ENCODE results near the gene BCL11A. TPM values are rescaled to one million over a fixed set of nuclear protein-coding genes. Genes with fewer than 3 reads are reported as not detected.

The BCL11A gene
- total RNA-seq, 3 donors from 2014 or later, result 0.64 to 13.5 (median 6.2) TPM

DNA sequence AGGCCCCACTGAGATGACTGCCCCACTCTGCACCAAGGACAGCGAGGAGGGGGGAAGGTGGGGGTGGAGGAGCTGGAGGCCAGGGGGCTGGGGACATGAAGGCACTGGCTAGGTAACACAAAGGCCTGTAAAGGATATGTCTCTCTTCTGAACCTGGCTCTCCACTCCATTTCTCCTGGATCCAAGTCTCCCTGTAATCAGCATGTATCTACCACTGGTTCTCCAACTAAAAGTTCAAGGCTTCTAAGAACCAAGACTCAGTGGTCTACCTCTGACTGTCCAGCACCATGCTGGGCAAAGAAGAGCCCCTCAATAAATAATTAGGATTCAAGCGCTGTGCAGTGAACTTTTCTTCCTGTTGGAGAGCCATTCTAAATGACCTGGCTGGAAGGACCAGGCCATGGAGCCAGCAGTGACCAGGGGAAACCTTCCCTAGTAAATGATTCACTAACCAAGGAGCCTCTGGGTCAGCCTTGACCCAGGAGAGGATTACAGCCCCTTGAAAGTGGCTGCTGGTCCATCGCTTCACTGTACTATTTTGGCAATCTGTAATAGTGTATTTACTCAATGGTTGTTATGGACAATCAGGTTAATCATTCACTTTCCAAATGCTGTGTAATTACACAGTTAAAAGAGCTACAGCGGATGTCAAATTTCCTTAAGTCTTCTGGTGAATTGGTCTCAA lies 73.2 kb downstream of the BCL11A start:
- DNase-seq (ENCODE audit: low spot score in 2 of 2), result no peak
- no peak overlapping the region for H3K4me3 ChIP-seq
- peaks cover 0 to 11% of the 10 kb centered on the region in 2 donors for H3K4me1 ChIP-seq

DNA sequence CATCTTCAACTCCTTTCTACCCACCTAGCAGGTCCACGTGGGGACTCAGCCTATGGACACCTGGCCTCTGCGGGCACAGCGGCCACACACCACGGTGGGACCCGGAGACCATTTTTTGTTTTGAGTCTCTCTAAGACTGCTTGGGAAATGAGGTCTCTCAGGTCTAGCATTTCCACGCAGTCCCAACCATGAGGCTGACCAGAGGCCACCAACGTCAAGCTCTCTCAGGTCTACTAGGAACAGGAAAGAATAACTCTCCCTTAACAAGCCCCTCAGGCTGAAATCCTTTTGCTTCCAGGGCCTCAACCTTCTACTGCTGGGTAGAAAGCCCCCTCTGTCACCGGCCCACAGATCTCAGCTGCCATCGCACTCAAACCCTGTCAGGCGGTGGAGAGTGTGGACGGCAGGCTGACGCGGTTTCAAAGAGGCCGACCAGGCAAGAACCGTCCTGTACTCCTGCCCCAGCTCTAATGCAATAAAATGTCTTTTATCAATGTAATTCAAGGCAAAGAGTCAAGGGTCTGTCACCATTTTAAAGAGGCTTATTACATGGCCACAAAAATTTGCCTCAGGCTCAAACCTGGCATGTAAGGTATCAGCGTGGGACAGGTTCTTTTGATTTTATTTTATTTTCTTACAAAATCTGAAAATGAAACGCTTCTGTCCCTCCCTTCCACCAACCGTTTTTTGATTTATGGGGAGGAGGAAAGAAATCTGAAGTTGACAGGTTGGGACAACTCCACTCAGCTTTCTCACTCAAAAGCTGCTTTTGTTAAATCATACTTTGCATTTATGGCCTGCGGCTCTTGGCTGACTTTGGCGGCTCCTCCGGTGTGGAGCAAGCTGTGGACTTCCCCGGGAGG lies 74.0 kb downstream of the BCL11A start:
- TF ChIP-seq POLR2A (IDR thresholded peaks at IDR 0.05), result no peak
- TF ChIP-seq POLR2AphosphoS5 (IDR thresholded peaks at IDR 0.05), result no peak
- TF ChIP-seq, protein P1, sequence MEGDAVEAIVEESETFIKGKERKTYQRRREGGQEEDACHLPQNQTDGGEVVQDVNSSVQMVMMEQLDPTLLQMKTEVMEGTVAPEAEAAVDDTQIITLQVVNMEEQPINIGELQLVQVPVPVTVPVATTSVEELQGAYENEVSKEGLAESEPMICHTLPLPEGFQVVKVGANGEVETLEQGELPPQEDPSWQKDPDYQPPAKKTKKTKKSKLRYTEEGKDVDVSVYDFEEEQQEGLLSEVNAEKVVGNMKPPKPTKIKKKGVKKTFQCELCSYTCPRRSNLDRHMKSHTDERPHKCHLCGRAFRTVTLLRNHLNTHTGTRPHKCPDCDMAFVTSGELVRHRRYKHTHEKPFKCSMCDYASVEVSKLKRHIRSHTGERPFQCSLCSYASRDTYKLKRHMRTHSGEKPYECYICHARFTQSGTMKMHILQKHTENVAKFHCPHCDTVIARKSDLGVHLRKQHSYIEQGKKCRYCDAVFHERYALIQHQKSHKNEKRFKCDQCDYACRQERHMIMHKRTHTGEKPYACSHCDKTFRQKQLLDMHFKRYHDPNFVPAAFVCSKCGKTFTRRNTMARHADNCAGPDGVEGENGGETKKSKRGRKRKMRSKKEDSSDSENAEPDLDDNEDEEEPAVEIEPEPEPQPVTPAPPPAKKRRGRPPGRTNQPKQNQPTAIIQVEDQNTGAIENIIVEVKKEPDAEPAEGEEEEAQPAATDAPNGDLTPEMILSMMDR (IDR thresholded peaks at IDR 0.05), result no peak
- Histone ChIP-seq H3K27ac (peak overlapping the region; percentile 87), H3K36me3 (no peaks in the 10 kb centered on the region), H3K9me3 (no peaks in the 10 kb centered on the region), H3K4me1 (peaks cover 0 to 11% of the 10 kb centered on the region in 2 donors), H3K4me3 (peak overlapping the region in 1 of 3 donors; percentile 27), H3K27me3 (no peaks in the 10 kb centered on the region)
- peak in 1 of 2 donors; percentile 82 for DNase-seq (ENCODE audit: low spot score in 2 of 2)
- intact Hi-C loops (cut with DNase I; ENCODE audit: low total_unique reads), result no loop called here

More for the DNA sequence above, 73.2 kb downstream of the BCL11A start:
- Histone ChIP-seq H3K9me3 (no peaks in the 10 kb centered on the region), H3K27ac (peak overlapping the region; percentile 48 to 87), H3K36me3 (no peaks in the 10 kb centered on the region), H3K27me3 (no peaks in the 10 kb centered on the region)
- no peak for TF ChIP-seq POLR2AphosphoS5 (IDR thresholded peaks at IDR 0.05)
- TF ChIP-seq POLR2A (IDR thresholded peaks at IDR 0.05), result no peak
- TF ChIP-seq, protein P1 (IDR thresholded peaks at IDR 0.05), result no peak
- intact Hi-C loops (cut with DNase I; ENCODE audit: low total_unique reads), result no loop called here

DNA sequence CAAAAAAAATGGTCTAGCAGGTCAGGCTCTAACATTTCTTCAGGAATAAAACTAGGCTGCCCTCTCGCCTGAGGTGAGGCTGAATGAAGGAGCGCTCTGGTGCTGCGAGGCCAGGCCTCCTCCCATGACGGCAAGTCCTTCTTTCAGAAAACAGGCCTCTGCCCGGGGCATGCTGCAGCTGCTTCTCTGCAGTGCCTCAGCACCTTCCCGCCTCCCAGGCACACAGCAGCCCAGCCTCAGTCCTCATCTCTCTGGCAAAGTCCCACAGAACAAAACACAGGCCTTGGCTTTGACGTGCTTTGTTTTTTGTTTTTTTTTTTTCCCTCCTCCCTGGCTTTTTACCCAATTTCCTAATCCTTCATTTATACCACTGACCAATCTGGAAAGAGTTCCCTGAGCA lies 74.8 kb downstream of the BCL11A start:
- no peaks in the 10 kb centered on the region for H3K36me3 ChIP-seq
- DNase-seq (ENCODE audit: low spot score in 2 of 2), result peak in 1 of 2 donors; percentile 36
- H3K27me3 ChIP-seq, result no peaks in the 10 kb centered on the region
- TF ChIP-seq POLR2AphosphoS5 (IDR thresholded peaks at IDR 0.05) (no peak), POLR2A (IDR thresholded peaks at IDR 0.05) (no peak)
- TF ChIP-seq, protein P1 (IDR thresholded peaks at IDR 0.05), result no peak
- H3K27ac ChIP-seq, result peak overlapping the region; percentile 87
- peaks cover 0 to 11% of the 10 kb centered on the region in 2 donors for H3K4me1 ChIP-seq
- no peak overlapping the region for H3K4me3 ChIP-seq
- H3K9me3 ChIP-seq, result no peaks in the 10 kb centered on the region
- intact Hi-C loops (cut with DNase I; ENCODE audit: low total_unique reads), result no loop called here

DNA sequence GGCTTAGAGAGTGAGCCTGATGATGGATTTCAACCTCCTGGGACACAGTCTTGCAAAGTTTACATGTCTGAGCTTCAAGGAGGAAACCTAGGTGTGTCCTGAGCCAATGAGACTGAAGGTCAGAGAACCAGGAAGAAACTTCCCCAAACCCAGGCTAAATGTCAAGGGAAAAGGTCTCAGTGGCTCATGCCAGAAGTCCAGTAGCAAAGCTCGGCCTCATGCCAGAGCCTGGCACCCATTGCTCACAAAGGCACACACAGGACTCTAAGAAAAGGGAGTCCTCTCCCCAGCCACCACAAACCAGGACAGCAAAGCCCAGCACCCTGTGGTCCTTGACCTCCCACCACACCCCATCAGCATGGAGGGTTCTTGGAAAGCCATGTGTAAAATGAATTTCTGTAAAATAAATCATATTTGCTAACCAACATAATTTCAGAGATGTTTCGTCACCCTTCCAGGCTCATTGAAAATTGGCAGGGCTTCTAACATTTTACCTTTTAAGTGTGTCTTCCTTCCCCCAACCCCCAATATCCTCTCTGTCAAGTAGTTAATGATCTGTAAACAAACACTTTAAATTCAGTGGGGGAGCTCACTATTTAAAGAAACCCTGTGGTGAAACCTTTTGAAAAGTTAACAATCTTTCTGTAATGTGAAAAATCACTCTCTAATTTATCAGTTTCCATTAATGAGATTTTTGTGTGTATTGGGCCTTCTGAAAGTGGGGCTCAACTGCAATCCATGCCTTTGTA lies 77.1 kb downstream of the BCL11A start:
- intact Hi-C loops (cut with DNase I; ENCODE audit: low total_unique reads), result no loop called here
- H3K27me3 ChIP-seq, result no peaks in the 10 kb centered on the region
- TF ChIP-seq, protein P1 (IDR thresholded peaks at IDR 0.05), result no peak
- TF ChIP-seq POLR2A (IDR thresholded peaks at IDR 0.05), result no peak
- no peak for TF ChIP-seq POLR2AphosphoS5 (IDR thresholded peaks at IDR 0.05)
- H3K4me3 ChIP-seq, result no peak overlapping the region
- no peak for DNase-seq (ENCODE audit: low spot score in 2 of 2)
- no peaks in the 10 kb centered on the region for H3K36me3 ChIP-seq
- H3K4me1 ChIP-seq, result peaks cover 0 to 6% of the 10 kb centered on the region in 2 donors
- H3K9me3 ChIP-seq, result no peaks in the 10 kb centered on the region
- no peak overlapping the region for H3K27ac ChIP-seq
